NCI-H524 (cell line): ENCODE results near the gene BCL2L2.

Experiments used
- DNase-seq, 2 experiments: peaks; one replicate each; lab custom pipeline; 2025; lab: John Stamatoyannopoulos, UW

Gene BCL2L2

GRCh38 chr14:23355871-23356435, 49.3 kb downstream of the BCL2L2 start:
- no peak for DNase-seq

DNA sequence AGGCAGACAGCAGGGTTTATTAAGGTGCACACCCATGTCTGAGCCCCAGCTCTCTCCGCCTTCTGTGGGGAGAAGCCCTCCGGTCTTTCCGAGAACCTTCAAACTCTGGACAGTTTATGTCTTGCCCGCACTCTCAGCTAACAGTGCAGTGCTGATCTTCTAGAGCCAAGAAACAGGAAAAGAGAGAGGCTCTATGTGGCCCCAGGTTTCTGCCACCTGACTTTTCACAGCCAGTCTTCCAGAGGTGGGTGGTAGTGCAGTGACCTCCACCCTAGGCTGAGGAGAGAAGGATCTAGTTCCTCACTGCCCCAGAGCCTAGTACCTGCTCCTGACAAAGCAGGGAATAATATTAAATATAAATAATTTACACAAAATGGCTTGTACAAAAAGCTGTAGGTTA, 50.0 kb downstream of the BCL2L2 start:
- DNase-seq, result no peak

GRCh38 chr14:23357261-23357660, 50.6 kb downstream of the BCL2L2 start:
- DNase-seq, result no peak

DNA sequence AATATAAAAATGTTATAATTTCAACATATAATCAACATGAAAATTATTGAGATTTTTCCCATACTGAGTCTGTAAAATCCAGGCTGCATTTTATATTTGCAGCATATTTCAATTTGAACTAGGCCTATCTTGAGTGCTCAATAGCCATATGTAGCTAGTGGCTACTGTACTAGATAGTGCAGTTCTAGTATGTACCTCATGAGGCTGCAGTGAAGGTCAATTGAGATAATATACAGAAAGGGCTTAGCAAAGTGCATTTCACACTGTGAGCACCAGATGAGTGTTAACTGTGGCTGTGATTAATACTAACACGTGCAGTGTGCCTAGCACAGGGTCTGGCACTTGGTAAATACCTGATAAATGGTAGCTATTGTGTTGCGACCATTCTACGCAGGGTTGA, 51.4 kb downstream of the BCL2L2 start:
- no peak for DNase-seq

- DNase-seq, result no peak
Observed at GRCh38 chr14:23358553-23359166, 52.0 kb downstream of the BCL2L2 start.

DNA sequence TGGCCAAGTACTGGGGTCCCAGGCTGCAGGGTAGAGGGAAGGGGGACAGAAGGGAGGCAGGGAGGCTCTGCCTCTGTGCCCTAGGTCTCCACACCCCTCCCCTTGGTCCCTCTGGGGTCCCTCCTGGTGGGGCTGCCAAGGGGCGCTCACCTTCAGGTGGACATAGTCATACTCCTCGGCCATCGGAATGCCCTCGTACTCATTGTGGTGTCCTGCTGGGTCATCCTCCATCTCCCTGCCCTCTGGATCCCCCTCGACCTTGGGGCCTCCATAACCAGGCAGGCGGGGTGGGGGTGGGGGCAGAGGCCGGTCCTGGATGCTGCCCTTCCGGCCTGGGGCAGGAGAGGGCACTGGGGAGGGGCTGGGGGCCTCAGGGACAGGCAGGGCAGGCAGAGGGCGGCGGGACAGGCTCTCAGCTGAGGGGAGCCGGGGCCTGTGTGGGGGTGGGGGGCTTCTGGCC, 52.6 kb downstream of the BCL2L2 start:
- DNase-seq, result no peak

DNA sequence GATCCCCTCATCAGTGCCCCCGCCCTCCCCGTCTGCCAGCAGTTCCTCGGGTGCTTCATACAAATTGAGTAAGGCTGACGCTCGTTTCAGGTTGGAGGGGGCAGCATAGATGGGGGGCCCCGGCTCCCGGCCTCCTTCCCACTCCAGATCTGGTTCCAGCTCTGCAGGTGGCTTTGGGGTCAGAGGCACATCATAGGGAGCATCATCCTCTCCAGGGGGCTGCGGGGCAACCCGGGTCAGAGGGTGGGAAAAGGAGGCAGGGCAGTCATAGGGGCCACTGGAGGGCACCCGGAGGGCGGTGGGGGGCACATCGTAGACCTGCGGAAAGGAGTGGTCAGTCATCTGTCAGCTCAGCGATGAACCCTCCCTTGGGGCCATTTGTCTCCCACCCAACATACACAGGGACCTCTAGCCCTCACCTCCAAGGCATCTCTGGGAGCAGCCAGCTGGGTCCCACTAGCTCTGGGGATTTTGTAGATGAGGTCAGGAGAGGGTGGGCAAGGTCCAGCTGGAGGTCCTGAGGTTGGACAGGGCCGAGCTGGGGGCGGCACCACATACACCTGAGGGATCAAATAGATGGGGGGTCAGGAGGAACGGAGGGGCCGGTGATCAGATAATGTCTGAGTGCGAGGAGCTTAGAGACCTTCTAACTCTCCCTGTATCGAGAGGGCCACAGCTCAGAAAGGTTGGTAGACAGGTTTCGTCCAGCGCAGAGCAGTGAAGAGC, 53.3 kb downstream of the BCL2L2 start:
- DNase-seq, result no peak

DNA sequence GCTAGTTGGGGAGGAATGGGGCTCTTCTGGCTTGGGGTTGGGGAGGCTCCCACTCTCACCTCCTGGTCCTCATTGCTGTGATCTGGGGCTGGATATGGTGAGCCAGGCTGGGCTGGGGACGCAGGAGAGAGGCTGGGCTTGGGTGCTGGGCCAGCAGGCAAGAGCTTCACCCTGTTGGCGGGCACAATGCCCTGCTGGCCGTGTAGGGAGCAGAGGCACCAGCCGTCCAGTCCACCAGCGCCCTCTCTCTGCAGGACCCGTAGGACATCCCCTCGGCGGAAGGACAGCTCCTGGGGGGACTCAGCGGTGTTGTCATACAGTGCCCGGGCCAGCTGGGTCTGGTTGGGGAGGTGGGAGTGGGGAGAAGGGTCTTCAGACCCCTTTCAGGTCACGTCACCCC, 53.9 kb downstream of the BCL2L2 start:
- DNase-seq, result no peak

DNA sequence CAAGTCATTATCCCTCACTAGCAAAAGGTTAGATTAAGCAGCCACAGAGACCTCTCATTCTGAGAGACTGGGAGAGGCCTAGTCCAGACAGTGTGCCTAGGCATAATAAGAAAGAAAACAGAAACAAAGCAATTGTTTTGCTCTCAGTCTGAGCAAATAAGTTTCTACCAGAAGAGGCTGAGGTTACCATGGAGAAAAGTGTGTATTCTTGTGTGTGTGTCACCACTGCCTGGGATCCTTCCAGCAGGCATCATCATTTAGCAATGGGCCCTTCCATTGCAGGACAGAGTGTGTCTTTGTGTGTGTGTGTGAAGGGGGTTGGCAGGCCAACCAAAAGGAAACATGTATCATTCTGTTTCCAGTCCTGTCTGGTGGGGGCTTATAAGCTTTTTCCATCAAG, 54.7 kb downstream of the BCL2L2 start:
- DNase-seq, result no peak
